HUES48 (cell line): ENCODE results near the gene ZSCAN9.

ENCODE experiments used
- H3K27ac ChIP-seq: one replicate; pipeline ENCODE4 v1.7.0; 2013; ENCODE audit warnings: low read depth, low read length, inconsistent platforms
- H3K27me3 ChIP-seq: 2 replicates; pipeline ENCODE4 v1.6.1; 2013; ENCODE audit warnings: mild to moderate bottlenecking, low read length; ENCODE audit not compliant: control insufficient read depth, insufficient read depth
- H3K36me3 ChIP-seq: 2 replicates; pipeline ENCODE4 v1.6.1; 2013; ENCODE audit warnings: low read length; ENCODE audit not compliant: control insufficient read depth, insufficient read depth
- H3K4me1 ChIP-seq: 2 replicates; pipeline ENCODE4 v1.6.1; 2013; ENCODE audit warnings: mild to moderate bottlenecking, low read length; ENCODE audit not compliant: control insufficient read depth, insufficient read depth
- H3K4me3 ChIP-seq: 2 replicates; pipeline ENCODE4 v1.5.1; 2013; ENCODE audit warnings: mild to moderate bottlenecking, low read depth, low read length
- H3K9ac ChIP-seq: 2 replicates; pipeline ENCODE4 v1.6.1; 2013; ENCODE audit warnings: mild to moderate bottlenecking, low read depth, low read length, moderate library complexity
- H3K9me3 ChIP-seq: 2 replicates; pipeline ENCODE4 v1.6.1; 2013; ENCODE audit warnings: low read length; ENCODE audit not compliant: control insufficient read depth, insufficient read depth

Gene ZSCAN9

GRCh38 chr6:28274888-28275287, 49.8 kb downstream of the ZSCAN9 start:
- Histone ChIP-seq H3K27me3 (no peaks in the 10 kb centered on the region), H3K36me3 (peaks cover 53% of the 10 kb centered on the region), H3K9ac (no peak overlapping the region), H3K27ac (no peak overlapping the region), H3K4me3 (no peak overlapping the region), H3K9me3 (no peaks in the 10 kb centered on the region), H3K4me1 (no peaks in the 10 kb centered on the region)

GRCh38 chr6:28277746-28278145, 52.7 kb downstream of the ZSCAN9 start:
- Histone ChIP-seq H3K9ac (no peak overlapping the region), H3K27me3 (no peaks in the 10 kb centered on the region), H3K4me3 (no peak overlapping the region), H3K27ac (no peak overlapping the region), H3K9me3 (no peaks in the 10 kb centered on the region), H3K4me1 (peaks cover 8% of the 10 kb centered on the region), H3K36me3 (peaks cover 43% of the 10 kb centered on the region)

GRCh38 chr6:28280595-28281287, 55.7 kb downstream of the ZSCAN9 start:
- peaks cover 13% of the 10 kb centered on the region for H3K4me1 ChIP-seq
- H3K9me3 ChIP-seq: no peaks in the 10 kb centered on the region
- peak overlapping the region; percentile 86 for H3K4me3 ChIP-seq
- H3K27ac ChIP-seq: no peak overlapping the region
- H3K27me3 ChIP-seq: no peaks in the 10 kb centered on the region
- H3K9ac ChIP-seq: no peak overlapping the region; the same call in 1 of the 2 replicates
- H3K36me3 ChIP-seq: peaks cover 36% of the 10 kb centered on the region

- H3K27ac ChIP-seq: peak within 1 kb of the TSS; percentile 54
- no peaks in the 10 kb centered on the region for H3K9me3 ChIP-seq
- peaks cover 13% of the 10 kb centered on the region for H3K4me1 ChIP-seq
- no peaks in the 10 kb centered on the region for H3K27me3 ChIP-seq
- H3K9ac ChIP-seq: peak within 1 kb of the TSS; percentile 44
- peak within 1 kb of the TSS; percentile 86 for H3K4me3 ChIP-seq
- H3K36me3 ChIP-seq: peaks cover 36% of the 10 kb centered on the region
These were observed 56.4 kb downstream of the ZSCAN9 start, which contains the start of gene PGBD1 for GRCh38 chr6:28281288-28282064. PGBD1 (plus strand) TSS chr6:28281572; CDS start chr6:28283814, 2,242 bp downstream.

- no peaks in the 10 kb centered on the region for H3K9me3 ChIP-seq
- peak overlapping the region; percentile 86 for H3K4me3 ChIP-seq
- no peak overlapping the region for H3K27ac ChIP-seq
- H3K27me3 ChIP-seq: no peaks in the 10 kb centered on the region
- H3K4me1 ChIP-seq: peaks cover 13% of the 10 kb centered on the region
- H3K36me3 ChIP-seq: peaks cover 43% of the 10 kb centered on the region
- no peak overlapping the region for H3K9ac ChIP-seq
These were observed 57.9 kb downstream of the ZSCAN9 start for GRCh38 chr6:28282926-28283325.
